OCI-LY7 (cell line): Measurements from ENCODE around the gene PCNX2.

Experiments
- CTCF ChIP-seq: fragments of 200-600 bp; sonication (generic); conservative IDR thresholded peaks from 2 replicates; pipeline ENCODE4 v1.5.1; 2014; ENCODE audit warnings: mild to moderate bottlenecking, antibody characterized with exemption, low read length, moderate library complexity, mixed read lengths
- EZH2phosphoT487 ChIP-seq: fragments of 200-600 bp; sonication (generic); IDR thresholded peaks from 2 replicates; pipeline ENCODE4 v1.6.1; 2018; ENCODE audit warnings: low read depth, borderline replicate concordance, mild to moderate bottlenecking, mixed run types, antibody characterized with exemption, low read length, moderate library complexity, mixed read lengths

GRCh38 chr1:232998138-232998537, 297.4 kb downstream of the PCNX2 start:
- no peak for TF ChIP-seq CTCF
- TF ChIP-seq EZH2phosphoT487 = no peak
